HG03280 (cell line): ENCODE data around the gene ITPRID1.
"Not testable (repeated sequence)": the region's sequence is repeated elsewhere in the genome, so short reads cannot be mapped to it uniquely, and the experiment has no call there.

Experiments
- ATAC-seq: cut with Tn5 transposase; IDR thresholded peaks from one replicate; pipeline ENCODE4 v1.9.1; 2021; ENCODE audit warnings: mild to moderate bottlenecking, moderate library complexity; ENCODE audit not compliant: unreplicated experiment

The ITPRID1 gene

GRCh38 chr7:31516680-31517502 is 3.0 kb downstream of the ITPRID1 start:
- no peak for ATAC-seq

- ATAC-seq = no peak
These were observed 3.6 kb downstream of the ITPRID1 start for GRCh38 chr7:31517513-31517912.

DNA sequence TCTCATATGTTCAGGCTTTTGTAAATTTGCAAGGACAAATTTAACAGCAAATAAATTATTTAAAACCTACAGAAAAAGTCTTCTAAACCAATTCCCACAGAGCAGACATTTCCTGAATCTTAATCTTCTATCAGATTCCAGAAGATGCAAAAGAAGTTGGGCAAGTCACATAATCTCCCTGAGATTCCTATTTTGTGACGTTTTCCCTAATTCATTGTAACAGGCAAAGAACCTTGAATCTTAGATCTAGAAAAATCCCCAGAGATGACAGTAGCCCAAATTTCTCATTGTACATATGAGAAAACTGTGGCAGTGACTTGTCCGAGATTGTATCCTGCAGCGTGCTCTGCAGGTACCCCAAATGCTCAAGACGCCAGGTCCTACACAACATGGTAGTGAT is 4.9 kb downstream of the ITPRID1 start:
- no peak for ATAC-seq

GRCh38 chr7:31521336-31522010 is 7.6 kb downstream of the ITPRID1 start:
- ATAC-seq = no peak

DNA sequence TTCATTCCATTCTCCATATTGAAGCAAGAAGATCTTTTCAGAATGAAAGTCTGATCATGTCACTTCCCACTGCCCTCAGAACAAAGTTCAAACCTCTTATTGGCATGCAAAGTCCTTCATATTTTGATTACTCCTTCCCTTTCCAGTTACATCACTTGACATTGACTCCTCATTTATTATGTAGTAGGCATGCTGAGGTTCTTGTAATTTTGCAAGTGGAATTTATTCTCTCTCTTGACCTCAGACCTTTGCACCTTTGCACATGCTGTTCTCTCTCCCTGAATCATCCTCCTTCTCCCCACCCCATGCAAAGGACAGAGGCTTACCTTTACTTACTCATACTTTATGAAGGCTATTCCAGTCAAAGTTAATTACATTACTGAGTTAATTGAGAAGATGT is 13.0 kb downstream of the ITPRID1 start:
- no peak for ATAC-seq

GRCh38 chr7:31529103-31529502 is 15.2 kb downstream of the ITPRID1 start:
- no peak for ATAC-seq

GRCh38 chr7:31540651-31541185 is 26.8 kb downstream of the ITPRID1 start:
- ATAC-seq = not testable (repeated sequence)

- no peak for ATAC-seq
These were observed 31.7 kb downstream of the ITPRID1 start for GRCh38 chr7:31545549-31545948.

DNA sequence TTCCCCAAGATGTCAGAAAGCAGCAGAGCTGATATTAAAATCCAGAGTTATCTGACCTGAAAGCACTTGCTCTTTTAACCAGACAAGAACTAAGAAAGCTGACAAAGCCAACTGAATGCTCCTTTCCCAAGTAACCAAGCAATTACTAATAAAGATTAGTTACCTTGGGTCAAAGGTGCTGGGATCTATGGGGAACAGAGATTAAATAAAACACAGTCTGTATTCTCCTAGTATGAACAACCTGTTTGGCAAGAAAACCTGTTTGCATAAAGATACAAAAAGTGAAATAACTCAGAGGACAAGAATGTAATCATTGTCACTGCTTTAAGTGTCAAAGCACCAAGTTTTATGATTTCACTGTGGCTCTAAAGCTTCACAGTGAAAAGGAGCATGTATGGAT is 35.7 kb downstream of the ITPRID1 start:
- ATAC-seq = no peak

GRCh38 chr7:31550432-31550831 is 36.5 kb downstream of the ITPRID1 start:
- no peak for ATAC-seq

- no peak for ATAC-seq
These were observed 39.8 kb downstream of the ITPRID1 start for GRCh38 chr7:31553661-31554081.

DNA sequence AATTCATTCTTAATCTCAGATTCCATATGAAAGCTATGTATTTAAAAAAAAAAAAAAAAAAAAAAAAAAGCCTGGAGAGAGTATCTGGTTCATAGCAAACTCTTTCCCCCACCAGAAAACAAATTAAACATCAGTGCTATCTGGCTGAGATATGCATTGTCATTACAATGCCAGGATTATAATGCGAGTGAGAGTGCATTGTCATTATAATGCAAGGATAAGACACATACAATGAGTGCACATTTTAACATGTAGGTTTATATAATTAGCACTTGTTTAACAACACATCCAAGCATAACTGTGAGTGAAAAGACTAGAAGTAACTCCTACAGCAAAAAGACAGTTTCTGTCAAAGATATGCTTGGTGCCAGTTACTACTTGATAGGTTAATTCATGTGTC is 48.1 kb downstream of the ITPRID1 start:
- no peak for ATAC-seq

DNA sequence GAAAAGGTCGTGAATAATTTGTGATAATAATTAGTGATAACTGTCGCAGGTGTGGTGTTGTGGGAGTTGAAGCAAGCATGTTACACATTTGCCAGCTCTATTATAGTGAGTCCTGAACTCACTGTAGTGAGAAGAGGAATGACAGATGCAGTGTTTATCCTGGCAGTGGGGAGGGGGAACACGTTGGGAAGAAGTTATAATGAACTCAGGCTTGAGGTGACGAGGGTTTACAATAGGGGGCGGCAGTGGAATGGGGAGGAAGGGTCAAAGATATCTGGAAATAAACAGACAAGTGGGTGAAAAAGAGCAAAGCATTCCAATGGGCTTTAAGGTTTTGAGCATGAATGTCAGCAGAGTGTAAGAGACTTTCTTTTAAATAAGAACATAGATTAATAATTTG is 49.6 kb downstream of the ITPRID1 start:
- no peak for ATAC-seq

- ATAC-seq = no peak
These were observed 50.1 kb downstream of the ITPRID1 start for GRCh38 chr7:31563951-31564350.

GRCh38 chr7:31564661-31565060 is 50.8 kb downstream of the ITPRID1 start:
- no peak for ATAC-seq

GRCh38 chr7:31569528-31569927 is 55.6 kb downstream of the ITPRID1 start:
- no peak for ATAC-seq

DNA sequence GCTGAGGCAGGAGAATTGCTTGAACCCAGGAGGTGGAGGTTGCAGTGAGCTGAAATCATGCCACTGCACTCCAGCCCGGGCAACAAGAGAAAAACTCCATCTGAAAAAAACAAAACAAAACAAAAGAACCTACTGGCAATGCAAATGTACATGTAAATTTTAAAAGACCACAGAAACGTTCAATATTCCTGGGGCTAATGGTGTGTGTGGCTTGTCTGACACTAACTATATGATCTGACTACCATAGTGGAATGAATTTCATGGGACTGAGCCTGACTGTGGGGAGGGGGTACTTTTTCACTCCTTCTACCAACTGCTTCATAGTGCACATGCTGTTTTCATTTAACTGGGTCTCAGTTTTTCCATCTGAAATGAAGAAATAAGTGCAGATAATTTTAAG is 69.6 kb downstream of the ITPRID1 start:
- ATAC-seq = no peak

DNA sequence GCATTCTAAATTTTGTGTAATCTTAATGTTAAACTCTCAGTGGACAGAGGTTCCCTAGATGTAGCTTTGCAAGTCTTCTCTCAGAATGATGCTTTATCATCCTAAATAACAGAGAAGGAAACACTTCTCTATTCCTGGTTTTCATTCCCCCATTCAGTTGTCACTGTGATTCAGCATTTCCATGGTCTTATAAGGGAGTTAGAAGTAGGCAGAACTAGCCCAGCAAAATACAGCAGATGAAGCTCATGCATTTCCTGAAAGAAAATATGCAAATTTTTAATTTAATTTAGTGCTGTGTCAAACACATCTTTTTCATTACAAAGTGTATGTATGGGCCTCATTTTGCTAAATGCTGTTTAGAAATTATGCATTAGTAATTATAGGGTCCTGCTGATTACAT is 70.1 kb downstream of the ITPRID1 start:
- ATAC-seq = no peak

DNA sequence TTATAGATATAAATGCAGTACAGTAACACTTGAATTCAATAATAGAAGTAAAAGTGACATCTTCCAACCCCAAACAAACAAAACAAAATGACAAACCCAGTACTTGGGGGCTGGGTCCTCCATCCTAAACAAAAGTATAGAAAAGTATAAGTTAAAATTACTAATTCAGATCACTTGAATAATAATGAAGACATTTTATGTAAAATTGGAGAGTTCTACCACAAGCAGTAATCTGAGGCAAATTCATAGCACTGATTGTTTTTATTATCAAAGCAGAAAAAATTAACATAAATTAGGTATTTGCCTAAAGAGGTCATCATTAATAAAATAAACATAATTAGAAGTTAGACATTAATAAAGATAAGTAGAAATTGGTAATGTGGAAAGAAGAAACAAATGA is 81.5 kb downstream of the ITPRID1 start:
- ATAC-seq = no peak

DNA sequence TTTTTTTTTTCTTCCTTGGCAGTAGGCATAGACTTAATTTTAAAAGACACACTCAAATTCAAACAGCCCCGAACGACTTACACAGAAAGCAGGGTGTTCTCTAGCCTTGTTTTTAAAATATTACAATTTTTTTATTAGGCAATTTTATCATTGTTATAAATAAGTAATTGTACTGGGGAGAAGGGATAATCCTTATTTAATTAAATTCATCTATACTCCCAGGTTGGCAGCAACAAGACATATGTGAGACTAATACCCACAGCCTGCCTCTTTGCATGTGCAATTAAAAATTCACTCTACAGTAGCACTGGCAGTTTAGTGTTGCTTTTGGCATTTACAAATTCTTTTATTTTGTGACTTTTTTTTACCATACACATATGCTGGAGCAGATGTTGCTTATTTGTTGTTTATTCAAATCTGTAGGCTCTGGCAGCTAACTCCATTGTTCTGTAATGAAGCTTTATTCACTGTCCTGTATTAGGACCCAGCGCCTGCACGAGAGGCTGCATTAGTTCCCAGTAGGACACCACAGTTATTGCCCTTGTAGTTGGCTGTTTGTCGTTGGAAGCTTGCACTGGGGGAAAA is 88.2 kb downstream of the ITPRID1 start:
- ATAC-seq = no peak

DNA sequence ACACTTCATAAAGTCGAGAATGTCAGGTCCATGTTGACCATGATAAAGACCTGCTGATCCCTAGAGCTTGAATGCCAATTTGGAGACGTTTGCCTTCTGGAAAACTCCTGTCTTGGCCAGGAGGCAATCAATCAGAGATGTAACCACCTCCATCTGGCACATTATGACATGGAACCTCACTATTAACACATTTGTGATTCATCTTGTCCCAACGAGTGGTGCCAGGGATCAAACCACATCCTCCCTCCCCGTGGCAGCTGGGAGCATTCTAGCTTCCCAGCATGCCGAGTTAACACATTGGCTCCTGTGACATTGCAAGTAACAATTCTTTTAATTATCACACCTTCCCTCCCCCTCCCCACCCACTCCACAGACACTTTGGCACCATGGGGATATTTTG is 89.2 kb downstream of the ITPRID1 start:
- no peak for ATAC-seq

GRCh38 chr7:31613604-31614003 is 99.7 kb downstream of the ITPRID1 start:
- no peak for ATAC-seq
